ENCODE measurements around the gene TPX2. TPM values are rescaled to one million over a fixed set of nuclear protein-coding genes. Genes with fewer than 3 reads are reported as not detected.

TPX2 gene
- polyA plus RNA-seq, 1 of the 3 experiments (the other 2 are of a cell fraction): 17.1 TPM

DNA sequence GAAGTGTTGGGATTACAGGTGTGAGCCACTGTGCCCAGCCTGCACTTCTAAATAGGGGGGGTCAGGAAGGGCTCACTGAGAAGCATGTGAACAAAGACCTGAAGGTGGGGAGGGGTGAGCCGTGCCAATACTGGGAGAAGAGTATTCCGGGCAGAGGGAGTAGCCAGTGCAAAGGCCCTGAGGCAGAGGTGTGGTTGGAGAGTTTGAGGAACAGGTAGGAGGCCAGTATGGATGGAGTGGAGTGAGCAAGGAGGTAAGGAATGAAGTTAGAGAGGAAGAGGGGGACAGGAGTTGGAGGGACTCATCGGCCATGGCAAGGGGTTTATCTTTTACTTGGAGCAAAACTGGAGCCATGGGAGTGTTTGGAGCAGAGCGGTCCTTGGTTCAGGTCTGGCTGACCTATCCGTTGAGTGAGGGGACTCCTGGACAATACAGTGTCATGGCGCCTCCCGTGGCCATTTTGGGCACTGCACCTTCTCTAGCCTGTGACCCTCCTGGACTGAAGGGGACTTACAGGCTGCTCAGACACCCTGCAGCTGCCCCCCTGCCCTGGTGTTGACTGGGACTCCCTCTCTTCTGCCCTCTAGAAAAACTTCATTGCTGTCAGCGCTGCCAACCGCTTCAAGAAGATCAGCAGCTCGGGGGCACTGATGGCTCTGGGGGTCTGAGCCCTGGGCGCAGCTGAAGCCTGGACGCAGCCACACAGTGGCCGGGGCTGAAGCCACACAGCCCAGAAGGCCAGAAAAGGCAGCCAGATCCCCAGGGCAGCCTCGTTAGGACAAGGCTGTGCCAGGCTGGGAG is 94.2 kb downstream of the TPX2 start (continued):
- TF ChIP-seq, protein P1, sequence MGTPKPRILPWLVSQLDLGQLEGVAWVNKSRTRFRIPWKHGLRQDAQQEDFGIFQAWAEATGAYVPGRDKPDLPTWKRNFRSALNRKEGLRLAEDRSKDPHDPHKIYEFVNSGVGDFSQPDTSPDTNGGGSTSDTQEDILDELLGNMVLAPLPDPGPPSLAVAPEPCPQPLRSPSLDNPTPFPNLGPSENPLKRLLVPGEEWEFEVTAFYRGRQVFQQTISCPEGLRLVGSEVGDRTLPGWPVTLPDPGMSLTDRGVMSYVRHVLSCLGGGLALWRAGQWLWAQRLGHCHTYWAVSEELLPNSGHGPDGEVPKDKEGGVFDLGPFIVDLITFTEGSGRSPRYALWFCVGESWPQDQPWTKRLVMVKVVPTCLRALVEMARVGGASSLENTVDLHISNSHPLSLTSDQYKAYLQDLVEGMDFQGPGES (IDR thresholded peaks at IDR 0.05; ENCODE audit: low read depth, low read length): no peak
- TF ChIP-seq, protein P2, sequence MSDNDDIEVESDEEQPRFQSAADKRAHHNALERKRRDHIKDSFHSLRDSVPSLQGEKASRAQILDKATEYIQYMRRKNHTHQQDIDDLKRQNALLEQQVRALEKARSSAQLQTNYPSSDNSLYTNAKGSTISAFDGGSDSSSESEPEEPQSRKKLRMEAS (IDR thresholded peaks at IDR 0.05; ENCODE audit: low read depth): no peak

DNA sequence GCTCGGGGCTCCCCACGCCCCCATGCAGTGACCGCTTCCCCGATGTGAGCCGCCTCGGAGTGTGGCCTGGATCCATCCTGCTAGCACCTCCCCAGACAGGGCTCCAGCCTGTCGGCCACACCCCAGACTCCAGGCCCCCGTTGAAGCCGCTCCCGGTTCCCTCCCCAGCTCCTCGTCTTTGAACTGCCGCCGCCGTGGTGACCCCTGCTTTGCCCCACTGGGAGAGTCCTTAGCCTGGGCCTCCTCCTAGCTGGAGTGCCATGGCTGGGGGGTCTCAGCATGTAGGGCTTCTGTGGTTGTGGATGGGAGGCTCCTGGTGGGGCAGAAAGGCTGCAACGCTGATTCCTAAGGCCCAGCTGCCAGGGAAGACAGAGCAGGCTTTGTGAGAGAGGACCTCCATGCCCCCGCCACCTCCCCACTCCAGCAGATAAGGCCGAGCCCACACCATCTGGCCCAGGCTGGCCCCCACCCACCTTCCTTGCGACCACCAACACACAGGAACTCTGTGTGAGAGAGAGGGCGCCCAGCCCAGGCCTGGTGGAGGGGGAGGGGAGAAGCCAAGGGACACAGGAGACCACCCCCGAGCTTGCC is 94.9 kb downstream of the TPX2 start:
- Histone ChIP-seq H3K9me2 (no peaks in the 10 kb centered on the region), H4K20me1 (ENCODE audit: insufficient read depth) (no peaks in the 10 kb centered on the region), H3K9ac (no peak overlapping the region), H3K27ac (ENCODE audit: low read depth in 2 of 2, low read length in 1 of 2) (no peak overlapping the region; a peak in 1 of 4 replicates), H3K4me3 (ENCODE audit: low read depth in 2 of 2, low read length in 1 of 2) (no peak overlapping the region), H3K27me3 (ENCODE audit: insufficient read depth) (no peaks in the 10 kb centered on the region), H3K4me2 (no peak overlapping the region), H3F3A (replicated peaks; ENCODE audit: insufficient read depth) (peaks cover 27% of the 10 kb centered on the region), H3K79me2 (ENCODE audit: insufficient read depth) (no peaks in the 10 kb centered on the region), H2AFZ (ENCODE audit: low read depth) (no peak overlapping the region), H3K9me3 (no peaks in the 10 kb centered on the region), H3K4me1 (ENCODE audit: control insufficient read depth in 1 of 2, insufficient read depth in 2 of 2, low read depth in 1 of 2, low read length in 1 of 2) (peaks cover 34 to 47% of the 10 kb centered on the region in 2 experiments), H3K36me3 (replicated peaks in 1 of 2; ENCODE audit: control insufficient read depth in 1 of 2, insufficient read depth in 2 of 2, low read length in 1 of 2) (no peaks in the 10 kb centered on the region)
- no peak for TF ChIP-seq RCOR1 (IDR thresholded peaks at IDR 0.05; ENCODE audit: low read length)
- no peak for TF ChIP-seq ELF1 (IDR thresholded peaks at IDR 0.05)
- TF ChIP-seq SMC3 (IDR thresholded peaks at IDR 0.05; ENCODE audit: low read depth, low read length): no peak
- TF ChIP-seq SIN3A (IDR thresholded peaks at IDR 0.05; ENCODE audit: borderline replicate concordance, low read depth, low read length): no peak
- TF ChIP-seq RFX5 (IDR thresholded peaks at IDR 0.05; ENCODE audit: low read length): no peak
- TF ChIP-seq, protein P3, sequence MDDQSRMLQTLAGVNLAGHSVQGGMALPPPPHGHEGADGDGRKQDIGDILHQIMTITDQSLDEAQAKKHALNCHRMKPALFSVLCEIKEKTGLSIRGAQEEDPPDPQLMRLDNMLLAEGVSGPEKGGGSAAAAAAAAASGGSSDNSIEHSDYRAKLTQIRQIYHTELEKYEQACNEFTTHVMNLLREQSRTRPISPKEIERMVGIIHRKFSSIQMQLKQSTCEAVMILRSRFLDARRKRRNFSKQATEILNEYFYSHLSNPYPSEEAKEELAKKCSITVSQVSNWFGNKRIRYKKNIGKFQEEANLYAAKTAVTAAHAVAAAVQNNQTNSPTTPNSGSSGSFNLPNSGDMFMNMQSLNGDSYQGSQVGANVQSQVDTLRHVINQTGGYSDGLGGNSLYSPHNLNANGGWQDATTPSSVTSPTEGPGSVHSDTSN (IDR thresholded peaks at IDR 0.05): no peak
- TF ChIP-seq POLR2AphosphoS5 (IDR thresholded peaks at IDR 0.05; ENCODE audit: low read depth, low read length): no peak
- TF ChIP-seq FOSL2 (IDR thresholded peaks at IDR 0.05; ENCODE audit: borderline replicate concordance, low read depth): no peak
- TF ChIP-seq, protein P4, sequence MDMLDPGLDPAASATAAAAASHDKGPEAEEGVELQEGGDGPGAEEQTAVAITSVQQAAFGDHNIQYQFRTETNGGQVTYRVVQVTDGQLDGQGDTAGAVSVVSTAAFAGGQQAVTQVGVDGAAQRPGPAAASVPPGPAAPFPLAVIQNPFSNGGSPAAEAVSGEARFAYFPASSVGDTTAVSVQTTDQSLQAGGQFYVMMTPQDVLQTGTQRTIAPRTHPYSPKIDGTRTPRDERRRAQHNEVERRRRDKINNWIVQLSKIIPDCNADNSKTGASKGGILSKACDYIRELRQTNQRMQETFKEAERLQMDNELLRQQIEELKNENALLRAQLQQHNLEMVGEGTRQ (IDR thresholded peaks at IDR 0.05; ENCODE audit: borderline replicate concordance, low read depth, low read length): no peak
- TF ChIP-seq EZH2phosphoT487 (IDR thresholded peaks at IDR 0.05; ENCODE audit: borderline replicate concordance, low read depth): no peak
- no peak for TF ChIP-seq CHD2 (IDR thresholded peaks at IDR 0.05; ENCODE audit: low read length, partially characterized antibody)
- no peak for TF ChIP-seq GATA2 (CRISPR knock-in tag; IDR thresholded peaks at IDR 0.05)
- TF ChIP-seq RXRA (IDR thresholded peaks at IDR 0.05; ENCODE audit: borderline replicate concordance, low read depth): no peak
- TF ChIP-seq TAF1 (IDR thresholded peaks at IDR 0.05; ENCODE audit: borderline replicate concordance, low read depth, low read length): no peak
- ChIA-PET CTCF (interaction anchor here (0.5 to 15.5 kb wide), 21 partner anchors 9 to 391 kb away, joined by 3 to 174 read pairs (median 4); partner anchors contain the start of genes DUSP15, FOXS1, PDRG1 and TTLL9), POLR2A (interaction anchor here (1.0 kb wide), 1 partner anchor 17 kb away, joined by 4 read pairs; no protein-coding TSS in a partner anchor)
- 96% methylated on average over 13 of the region's 20 CpGs for WGBS (ENCODE audit: low lambda C conversion rate)
- DNase-seq: no peak
